HepG2 (cell line): ENCODE measurements around the gene RBBP8NL. TPM values are rescaled to one million over a fixed set of nuclear protein-coding genes. Genes with fewer than 3 reads are reported as not detected.
A peak's percentile ranks its signal among the peaks of the same experiment; 100 is the strongest.

ENCODE experiments used
- ATF2 ChIP-seq: sonication (generic); formaldehyde crosslinking; IDR thresholded peaks from 2 replicates; pipeline ENCODE4 v1.4.0; 2020; ENCODE audit warnings: missing genetic modification reagents
- IRF9 ChIP-seq: sonication (generic); formaldehyde crosslinking; IDR thresholded peaks from 2 replicates; pipeline ENCODE4 v1.8.0; 2022; ENCODE audit warnings: missing genetic modification reagents, mild to moderate bottlenecking, borderline replicate concordance
- KMT2A ChIP-seq: sonication (generic); formaldehyde crosslinking; IDR thresholded peaks from 2 replicates; pipeline ENCODE4 v1.4.0; 2020; ENCODE audit warnings: missing genetic modification reagents
- MLX ChIP-seq: IDR thresholded peaks from 2 replicates; pipeline ENCODE4 v1.6.1; 2016
- NCOA2 ChIP-seq: sonication (generic); formaldehyde crosslinking; IDR thresholded peaks from 2 replicates; pipeline ENCODE4 v1.8.0; 2022; ENCODE audit warnings: inconsistent platforms
- NPAS2 ChIP-seq: sonication (generic); formaldehyde crosslinking; IDR thresholded peaks from 2 replicates; pipeline ENCODE4 v1.8.0; 2022; ENCODE audit warnings: mild to moderate bottlenecking, missing genetic modification reagents, borderline replicate concordance
- NR1H2 ChIP-seq: sonication (generic); formaldehyde crosslinking; IDR thresholded peaks from 2 replicates; pipeline ENCODE4 v1.8.1; 2022; ENCODE audit warnings: low read depth, missing genetic modification reagents, borderline replicate concordance
- PLSCR1 ChIP-seq: sonication (generic); formaldehyde crosslinking; IDR thresholded peaks from 2 replicates; pipeline ENCODE4 v1.5.0; 2020; ENCODE audit warnings: missing genetic modification reagents, mild to moderate bottlenecking, borderline replicate concordance
- SOX13 ChIP-seq, 3 experiments: fragments of 450-650 bp in 1 of 3; sonication (generic) in 1 of 3; formaldehyde crosslinking in 1 of 3; IDR thresholded peaks in 2 of 3; conservative IDR thresholded peaks in 1 of 3; 2 replicates each; pipeline versions ENCODE4 v1.5.0 to v1.6.1; 2016 to 2020; ENCODE audit warnings: antibody characterized with exemption in 1 of 3, mild to moderate bottlenecking in 1 of 3, missing compliant biosample characterization in 1 of 3, missing genetic modification reagents in 1 of 3, moderate library complexity in 1 of 3
- SP2 ChIP-seq: sonication (generic); formaldehyde crosslinking; IDR thresholded peaks from 2 replicates; pipeline ENCODE4 v1.5.1; 2020; ENCODE audit warnings: mild to moderate bottlenecking, missing genetic modification reagents
- TFDP1 ChIP-seq: IDR thresholded peaks from 2 replicates; pipeline ENCODE4 v1.6.1; 2016; ENCODE audit warnings: missing compliant biosample characterization, missing genetic modification reagents, borderline replicate concordance
- THAP11 ChIP-seq: IDR thresholded peaks from 2 replicates; pipeline ENCODE4 v1.6.1; 2016; ENCODE audit warnings: missing biosample characterization, missing genetic modification reagents
- TOE1 ChIP-seq: sonication (generic); formaldehyde crosslinking; IDR thresholded peaks from 2 replicates; pipeline ENCODE4 v1.4.0; 2020; ENCODE audit warnings: mild to moderate bottlenecking, missing genetic modification reagents
- ZBTB43 ChIP-seq: sonication (generic); formaldehyde crosslinking; conservative IDR thresholded peaks from 2 replicates; pipeline ENCODE4 v1.4.0; 2020; ENCODE audit warnings: missing genetic modification reagents
- ZBTB49 ChIP-seq: sonication (generic); formaldehyde crosslinking; IDR thresholded peaks from 2 replicates; pipeline ENCODE4 v1.4.0; 2020; ENCODE audit warnings: missing genetic modification reagents, borderline replicate concordance
- ZNF251 ChIP-seq: sonication (generic); formaldehyde crosslinking; IDR thresholded peaks from 2 replicates; pipeline ENCODE4 v1.9.0; 2021; ENCODE audit warnings: mild to moderate bottlenecking, missing genetic modification reagents
- ZNF501 ChIP-seq: sonication (generic); formaldehyde crosslinking; IDR thresholded peaks from 2 replicates; pipeline ENCODE4 v1.5.1; 2020; ENCODE audit warnings: mild to moderate bottlenecking, moderate library complexity, missing genetic modification reagents
- ZNF644 ChIP-seq: IDR thresholded peaks from 2 replicates; pipeline ENCODE4 v1.6.1; 2016; ENCODE audit warnings: low read depth
- ZNF672 ChIP-seq: sonication (generic); formaldehyde crosslinking; IDR thresholded peaks from 2 replicates; pipeline ENCODE4 v1.8.1; 2022; ENCODE audit warnings: missing genetic modification reagents
- polyA plus RNA-seq, 8 experiments: library from polyadenylated mRNA; depleted of rRNA in 3 of 8; stranded (reverse) in 7 of 8; unstranded in 1 of 8; fragments of >200 nt; fragmentation: Illumina TruSeq in 4 of 8; extraction: Trizol in 4 of 8; gene quantifications; 2 replicates each; pipeline versions ENCODE4 v1.2.1 to v1.2.3, GENCODE V29; 2011 to 2016; ENCODE audit warnings: low read depth in 4 of 8, missing spikeins in 1 of 8, mixed read lengths in 1 of 8; ENCODE audit not compliant: insufficient read depth in 1 of 8
- total RNA-seq, 5 experiments: library from RNA; depleted of rRNA; stranded (reverse); fragments of >200 nt; fragmentation: Illumina TruSeq; extraction: Trizol; gene quantifications; 2 replicates each; pipeline ENCODE4 v1.2.3, GENCODE V29; 2016; ENCODE audit warnings: low read depth in 1 of 5

The RBBP8NL gene
- total and polyA plus RNA-seq, 2 of the 13 experiments (the other 11 are each of a cell fraction or from before 2014, with no cell fraction given): 0.69 to 0.86 TPM

GRCh38 chr20:62411479-62412193 lies 15.7 kb downstream of the RBBP8NL start (continued):
- TF ChIP-seq SOX13 (IDR thresholded peaks at IDR 0.05): no peak
- TF ChIP-seq SOX13 (CRISPR knock-in tag; conservative IDR thresholded peaks at IDR 0.05 in 1 of 2, IDR thresholded peaks at IDR 0.05 in 1 of 2): peak in 1 of 2 experiments; percentile 59; a peak in 1 of 4 replicates
- no peak; the same call in none of the 2 replicates for TF ChIP-seq NR1H2
- 0 out of 2 replicates have a peak, but pooled peaks have one; percentile 58 for TF ChIP-seq ATF2 (CRISPR knock-in tag)
- TF ChIP-seq THAP11 (CRISPR knock-in tag): 0 out of 2 replicates have a peak, but pooled peaks have one; percentile 18
- no peak for TF ChIP-seq NPAS2 (CRISPR knock-in tag)
- TF ChIP-seq ZNF501 (CRISPR knock-in tag): no peak
- TF ChIP-seq MLX (CRISPR knock-in tag): no peak
- no peak for TF ChIP-seq SP2 (CRISPR knock-in tag)
- TF ChIP-seq ZBTB43 (CRISPR knock-in tag): no peak
- no peak; the same call in 1 of the 2 replicates for TF ChIP-seq IRF9 (CRISPR knock-in tag)
- TF ChIP-seq TOE1 (CRISPR knock-in tag): no peak
- peak; percentile 79 for TF ChIP-seq NCOA2 (CRISPR knock-in tag)
- no peak for TF ChIP-seq PLSCR1 (CRISPR knock-in tag)
- TF ChIP-seq TFDP1 (CRISPR knock-in tag): peak; percentile 84
- TF ChIP-seq KMT2A (CRISPR knock-in tag): peak; percentile 58; the same call in 1 of the 2 replicates
- TF ChIP-seq ZNF251 (CRISPR knock-in tag): 0 out of 2 replicates have a peak, but pooled peaks have one; percentile 22
- TF ChIP-seq ZNF644 (CRISPR knock-in tag): peak; percentile 52; the same call in 1 of the 2 replicates
- TF ChIP-seq ZBTB49 (CRISPR knock-in tag): no peak
- no peak for TF ChIP-seq ZNF672 (CRISPR knock-in tag)
